ENCODE data around the gene PCBD1. TPM values are rescaled to one million over a fixed set of nuclear protein-coding genes. Genes with fewer than 3 reads are reported as not detected.

Gene PCBD1
- total RNA-seq, 1 donor from 2014 or later: 117 TPM

- H3K27me3 ChIP-seq: no peaks in the 10 kb centered on the region
- intact Hi-C loops (cut with DNase I): no loop called here
- no peak overlapping the region for H3K27ac ChIP-seq
- ATAC-seq (no peak), DNase-seq (peak; percentile 34)
- H3K9me3 ChIP-seq: no peaks in the 10 kb centered on the region
- no peak for TF ChIP-seq CTCF (IDR thresholded peaks at IDR 0.05)
- no peak overlapping the region for H3K4me3 ChIP-seq
- H3K36me3 ChIP-seq: no peaks in the 10 kb centered on the region
- peaks cover 4% of the 10 kb centered on the region for H3K4me1 ChIP-seq
Measured at GRCh38 chr10:70907637-70908405, 19.5 kb upstream of the PCBD1 start.

- H3K27me3 ChIP-seq: no peaks in the 10 kb centered on the region
- peaks cover 4% of the 10 kb centered on the region for H3K4me1 ChIP-seq
- no peak overlapping the region for H3K4me3 ChIP-seq
- H3K27ac ChIP-seq: no peak overlapping the region
- ATAC-seq: no peak
- no peaks in the 10 kb centered on the region for H3K36me3 ChIP-seq
- TF ChIP-seq CTCF (IDR thresholded peaks at IDR 0.05): no peak
- intact Hi-C loops (cut with DNase I): no loop called here
- peak; percentile 49 for DNase-seq
- H3K9me3 ChIP-seq: no peaks in the 10 kb centered on the region
Measured at GRCh38 chr10:70906953-70907636, 18.7 kb upstream of the PCBD1 start.

GRCh38 chr10:70906031-70906783 lies 17.8 kb upstream of the PCBD1 start:
- ATAC-seq (no peak), DNase-seq (peak; percentile 55)
- intact Hi-C loops (cut with DNase I): no loop called here
- Histone ChIP-seq H3K9me3 (no peaks in the 10 kb centered on the region), H3K36me3 (no peaks in the 10 kb centered on the region), H3K4me1 (peaks cover 4% of the 10 kb centered on the region), H3K4me3 (no peak overlapping the region), H3K27me3 (no peaks in the 10 kb centered on the region), H3K27ac (no peak overlapping the region)
- no peak for TF ChIP-seq CTCF (IDR thresholded peaks at IDR 0.05)

GRCh38 chr10:70905071-70906021 lies 17.0 kb upstream of the PCBD1 start:
- ATAC-seq (no peak), DNase-seq (peak; percentile 33)
- H3K27me3 ChIP-seq: no peaks in the 10 kb centered on the region
- H3K9me3 ChIP-seq: no peaks in the 10 kb centered on the region
- intact Hi-C loops (cut with DNase I): no loop called here
- no peaks in the 10 kb centered on the region for H3K36me3 ChIP-seq
- H3K4me3 ChIP-seq: no peak overlapping the region
- TF ChIP-seq CTCF (IDR thresholded peaks at IDR 0.05): no peak
- no peak overlapping the region for H3K27ac ChIP-seq
- H3K4me1 ChIP-seq: peaks cover 4% of the 10 kb centered on the region
